ENCODE results near the gene KLF13. TPM values are rescaled to one million over a fixed set of nuclear protein-coding genes. Genes with fewer than 3 reads are reported as not detected.

Gene KLF13
- total RNA-seq, 1 experiment from 2014 or later: 22.1 TPM

DNA sequence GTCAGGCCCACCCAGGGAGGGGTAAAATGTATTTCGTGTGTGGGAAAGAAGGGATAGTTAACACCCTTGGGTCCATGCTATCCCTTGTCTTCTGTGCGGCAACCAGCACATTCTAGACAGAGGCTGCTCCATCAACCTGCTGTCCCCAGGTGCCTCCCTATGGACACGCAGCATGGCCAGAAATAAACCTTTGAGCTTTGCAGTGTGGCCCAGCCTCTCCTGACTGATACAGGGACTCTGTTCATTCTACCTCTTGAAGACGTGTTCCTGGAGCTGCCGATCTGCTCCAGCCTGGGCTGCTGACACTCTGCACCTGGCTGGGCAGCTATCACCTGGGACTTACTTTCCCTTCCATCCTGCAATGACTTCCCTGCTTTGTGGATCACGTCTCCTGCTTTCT is 4.1 kb upstream of the KLF13 start:
- H3K9me3 ChIP-seq (ENCODE audit: low read depth, low read length, poor library complexity, severe bottlenecking): no peaks in the 10 kb centered on the region
- H3K36me3 ChIP-seq (ENCODE audit: insufficient read depth, low read length, poor library complexity, severe bottlenecking): no peaks in the 10 kb centered on the region
- no peaks in the 10 kb centered on the region for H3K27me3 ChIP-seq (replicated peaks; ENCODE audit: insufficient read depth, low read depth, low read length, poor library complexity)
- no peaks in the 10 kb centered on the region for H3K4me1 ChIP-seq (ENCODE audit: insufficient read depth, low read length, poor library complexity, severe bottlenecking)
- intact Hi-C loops (cut with micrococcal nuclease; ENCODE audit: unreplicated experiment): loop anchor here (10.0 kb wide), 2 partner anchors 162 to 552 kb away; partner anchors contain the start of gene OTUD7A
- TF ChIP-seq, protein P1, sequence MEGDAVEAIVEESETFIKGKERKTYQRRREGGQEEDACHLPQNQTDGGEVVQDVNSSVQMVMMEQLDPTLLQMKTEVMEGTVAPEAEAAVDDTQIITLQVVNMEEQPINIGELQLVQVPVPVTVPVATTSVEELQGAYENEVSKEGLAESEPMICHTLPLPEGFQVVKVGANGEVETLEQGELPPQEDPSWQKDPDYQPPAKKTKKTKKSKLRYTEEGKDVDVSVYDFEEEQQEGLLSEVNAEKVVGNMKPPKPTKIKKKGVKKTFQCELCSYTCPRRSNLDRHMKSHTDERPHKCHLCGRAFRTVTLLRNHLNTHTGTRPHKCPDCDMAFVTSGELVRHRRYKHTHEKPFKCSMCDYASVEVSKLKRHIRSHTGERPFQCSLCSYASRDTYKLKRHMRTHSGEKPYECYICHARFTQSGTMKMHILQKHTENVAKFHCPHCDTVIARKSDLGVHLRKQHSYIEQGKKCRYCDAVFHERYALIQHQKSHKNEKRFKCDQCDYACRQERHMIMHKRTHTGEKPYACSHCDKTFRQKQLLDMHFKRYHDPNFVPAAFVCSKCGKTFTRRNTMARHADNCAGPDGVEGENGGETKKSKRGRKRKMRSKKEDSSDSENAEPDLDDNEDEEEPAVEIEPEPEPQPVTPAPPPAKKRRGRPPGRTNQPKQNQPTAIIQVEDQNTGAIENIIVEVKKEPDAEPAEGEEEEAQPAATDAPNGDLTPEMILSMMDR (conservative IDR thresholded peaks at IDR 0.05; ENCODE audit: low read depth, low read length): no peak
- TF ChIP-seq EZH2 (IDR thresholded peaks at IDR 0.05; ENCODE audit: borderline replicate concordance, low read depth, low read length, poor library complexity, severe bottlenecking): no peak
- no peak overlapping the region for H3K27ac ChIP-seq (ENCODE audit: low read depth, low read length, poor library complexity, severe bottlenecking)
- no peak overlapping the region for H3K4me3 ChIP-seq (ENCODE audit: low read depth, low read length, poor library complexity, severe bottlenecking)
- no TSS peak for BruUV-seq (replicated peaks)
- DNase-seq (ENCODE audit: low spot score): no peak
- ChIA-PET CTCF (no interaction called here), POLR2A (ENCODE audit: low non-redundant PET) (no interaction called here)

DNA sequence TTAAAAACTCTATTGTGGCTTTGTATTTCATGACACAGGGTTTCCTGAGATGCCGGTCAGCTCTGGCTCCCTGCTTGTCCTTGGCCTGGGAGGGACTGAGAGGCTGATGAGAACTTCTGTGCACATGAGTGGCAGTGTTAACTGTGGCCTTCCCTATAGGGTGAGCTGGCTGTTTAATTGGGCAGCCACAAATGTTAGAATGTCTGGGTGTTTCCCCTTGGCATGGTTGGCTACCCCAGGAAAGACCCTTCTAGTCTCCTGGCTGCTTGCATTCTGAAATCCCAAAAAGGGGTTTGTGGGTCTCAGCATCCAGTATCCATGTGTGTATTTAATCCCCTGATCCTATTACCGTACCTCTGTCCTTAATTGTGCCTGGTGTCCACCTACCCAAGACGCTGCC is 3.0 kb upstream of the KLF13 start:
- DNase-seq (ENCODE audit: low spot score): no peak
- ChIA-PET CTCF (no interaction called here), POLR2A (ENCODE audit: low non-redundant PET) (no interaction called here)
- H3K4me1 ChIP-seq (ENCODE audit: insufficient read depth, low read length, poor library complexity, severe bottlenecking): peaks cover under 1% of the 10 kb centered on the region
- H3K27ac ChIP-seq (ENCODE audit: low read depth, low read length, poor library complexity, severe bottlenecking): no peak overlapping the region
- H3K4me3 ChIP-seq (ENCODE audit: low read depth, low read length, poor library complexity, severe bottlenecking): no peak overlapping the region
- BruUV-seq (replicated peaks): no TSS peak
- H3K36me3 ChIP-seq (ENCODE audit: insufficient read depth, low read length, poor library complexity, severe bottlenecking): no peaks in the 10 kb centered on the region
- TF ChIP-seq, protein P1 (conservative IDR thresholded peaks at IDR 0.05; ENCODE audit: low read depth, low read length): no peak
- TF ChIP-seq EZH2 (IDR thresholded peaks at IDR 0.05; ENCODE audit: borderline replicate concordance, low read depth, low read length, poor library complexity, severe bottlenecking): no peak
- intact Hi-C loops (cut with micrococcal nuclease; ENCODE audit: unreplicated experiment): loop anchor here (10.0 kb wide), 2 partner anchors 161 to 551 kb away; partner anchors contain the start of gene OTUD7A
- no peaks in the 10 kb centered on the region for H3K27me3 ChIP-seq (replicated peaks; ENCODE audit: insufficient read depth, low read depth, low read length, poor library complexity)
- no peaks in the 10 kb centered on the region for H3K9me3 ChIP-seq (ENCODE audit: low read depth, low read length, poor library complexity, severe bottlenecking)

DNA sequence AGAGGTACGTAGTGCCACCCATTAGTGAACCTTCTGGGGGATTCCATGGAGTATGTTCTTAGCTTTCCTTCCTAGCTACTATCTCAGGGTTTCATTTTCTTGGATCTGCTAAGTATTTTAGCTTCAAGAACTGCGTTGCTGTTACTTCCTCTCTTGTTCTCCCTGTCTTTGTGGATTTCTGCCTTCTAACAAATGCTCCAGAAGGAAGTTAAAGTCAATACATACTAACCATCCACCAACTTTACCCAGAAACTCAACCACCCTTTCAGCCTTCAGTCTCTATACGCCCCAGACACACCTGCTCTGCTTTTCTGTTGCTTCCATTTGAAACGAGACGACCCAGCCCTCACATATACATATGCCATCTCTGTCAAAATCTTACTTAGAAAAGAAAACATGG is 2.4 kb upstream of the KLF13 start:
- ChIA-PET CTCF (no interaction called here), POLR2A (ENCODE audit: low non-redundant PET) (no interaction called here)
- intact Hi-C loops (cut with micrococcal nuclease; ENCODE audit: unreplicated experiment): loop anchor here (10.0 kb wide), 2 partner anchors 161 to 551 kb away; partner anchors contain the start of gene OTUD7A
- peaks cover 4% of the 10 kb centered on the region for H3K4me1 ChIP-seq (ENCODE audit: insufficient read depth, low read length, poor library complexity, severe bottlenecking)
- H3K27ac ChIP-seq (ENCODE audit: low read depth, low read length, poor library complexity, severe bottlenecking): no peak overlapping the region
- no peaks in the 10 kb centered on the region for H3K36me3 ChIP-seq (ENCODE audit: insufficient read depth, low read length, poor library complexity, severe bottlenecking)
- no peak for DNase-seq (ENCODE audit: low spot score)
- H3K9me3 ChIP-seq (ENCODE audit: low read depth, low read length, poor library complexity, severe bottlenecking): no peaks in the 10 kb centered on the region
- BruUV-seq (replicated peaks): no TSS peak
- TF ChIP-seq EZH2 (IDR thresholded peaks at IDR 0.05; ENCODE audit: borderline replicate concordance, low read depth, low read length, poor library complexity, severe bottlenecking): no peak
- TF ChIP-seq, protein P1 (conservative IDR thresholded peaks at IDR 0.05; ENCODE audit: low read depth, low read length): no peak
- H3K4me3 ChIP-seq (ENCODE audit: low read depth, low read length, poor library complexity, severe bottlenecking): no peak overlapping the region
- H3K27me3 ChIP-seq (replicated peaks; ENCODE audit: insufficient read depth, low read depth, low read length, poor library complexity): no peaks in the 10 kb centered on the region
